Activated T-helper 1 cell treated with Interleukin-2 at 50 U/mL for 16 hours (primary cell): Measurements from ENCODE around the gene COMMD1.

Experiments used
- DNase-seq: peaks from one replicate; pipeline ENCODE4 v3.0.0-alpha.2; 2020; ENCODE audit warnings: low read depth

COMMD1 gene

DNA sequence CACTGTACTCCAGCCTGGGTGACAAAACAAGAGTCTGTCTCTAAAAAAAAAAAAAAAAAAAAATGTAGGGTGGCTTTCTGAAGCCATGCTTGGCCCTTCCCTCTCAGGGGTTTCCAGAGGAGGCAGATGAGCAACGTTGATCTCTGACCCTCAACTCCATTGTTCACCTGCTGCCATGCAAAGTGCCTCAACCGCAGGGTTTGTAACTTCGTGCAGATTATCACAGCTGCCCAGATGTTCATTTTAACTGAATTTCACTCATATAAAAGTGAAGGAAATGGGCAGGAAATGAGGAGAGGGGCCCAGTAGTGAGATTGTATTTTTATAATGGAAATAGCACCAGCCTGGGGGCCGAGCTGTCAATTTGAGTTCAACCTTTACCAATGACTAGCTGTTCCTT is 275.5 kb downstream of the COMMD1 start:
- DNase-seq = no peak

DNA sequence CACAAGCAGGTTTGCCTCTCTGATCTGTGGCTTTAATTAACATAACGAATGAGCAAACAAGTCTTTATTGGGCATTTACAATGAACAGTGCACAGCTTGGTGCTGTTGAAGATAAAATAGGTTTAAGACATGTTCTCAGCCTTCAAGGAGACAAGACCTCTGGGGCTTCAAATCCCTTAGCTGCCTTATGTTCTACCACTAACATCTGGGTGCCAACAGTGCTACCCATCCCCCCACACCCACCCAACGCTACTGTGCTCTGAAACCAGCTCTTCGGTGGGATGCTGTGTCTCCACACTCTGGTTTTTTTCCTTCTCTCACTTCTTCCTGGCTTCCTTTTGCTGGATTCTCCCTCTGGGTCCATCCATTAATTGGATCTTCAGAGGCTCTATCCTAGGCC is 276.4 kb downstream of the COMMD1 start:
- DNase-seq = no peak

- no peak for DNase-seq
Measured at GRCh38 chr2:62184512-62185230, 279.2 kb downstream of the COMMD1 start.
